Measurements from ENCODE around the gene TIAM2.

DNA sequence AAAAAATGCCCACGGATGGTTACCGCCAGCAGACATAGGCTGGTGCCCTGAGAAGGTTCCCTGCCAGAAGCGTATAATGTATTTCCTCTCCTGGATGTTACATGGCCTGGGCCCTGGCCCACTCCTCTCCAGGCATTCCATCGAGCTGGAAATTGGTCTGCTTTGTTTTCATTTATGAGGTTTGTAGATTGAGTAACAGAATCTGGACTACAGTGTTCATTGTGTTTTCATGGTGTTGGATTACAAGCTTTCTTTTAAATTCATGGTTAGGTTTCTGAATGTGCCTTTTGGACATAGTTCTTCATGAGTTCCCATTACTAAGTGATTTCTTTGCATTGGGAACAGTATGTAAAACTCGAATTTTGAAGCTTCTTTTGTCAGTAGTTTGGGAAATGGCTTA is 6.4 kb downstream of the TIAM2 start:
- TF ChIP-seq POLR2AphosphoS5 (IDR thresholded peaks at IDR 0.05; ENCODE audit: low read depth, low read length) (no peak), POLR2A (IDR thresholded peaks at IDR 0.05; ENCODE audit: low read depth, low read length) (no peak)

Data from GM12892 (cell line).